Measurements from ENCODE around the gene NHS.

DNA sequence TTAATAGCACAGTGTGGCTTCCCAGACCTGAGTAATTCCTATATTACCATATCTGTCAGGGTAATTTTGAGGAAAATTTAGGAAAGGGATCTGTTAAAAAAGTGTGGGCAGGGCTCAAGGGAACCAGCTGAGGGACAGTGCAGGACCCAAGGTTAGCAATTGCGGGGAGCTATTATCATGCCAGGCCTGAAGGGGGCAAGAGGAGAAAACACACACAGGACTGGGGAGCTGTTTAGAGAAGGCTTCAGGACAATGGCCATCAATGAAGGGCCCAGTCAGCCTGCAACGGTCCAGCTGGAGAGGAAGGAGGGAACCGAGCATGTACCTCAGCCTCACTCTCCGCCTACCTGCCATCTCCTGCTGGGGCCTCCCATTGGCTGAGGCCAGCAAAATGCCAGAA lies 19.0 kb upstream of the NHS start:
- TF ChIP-seq, protein P1, sequence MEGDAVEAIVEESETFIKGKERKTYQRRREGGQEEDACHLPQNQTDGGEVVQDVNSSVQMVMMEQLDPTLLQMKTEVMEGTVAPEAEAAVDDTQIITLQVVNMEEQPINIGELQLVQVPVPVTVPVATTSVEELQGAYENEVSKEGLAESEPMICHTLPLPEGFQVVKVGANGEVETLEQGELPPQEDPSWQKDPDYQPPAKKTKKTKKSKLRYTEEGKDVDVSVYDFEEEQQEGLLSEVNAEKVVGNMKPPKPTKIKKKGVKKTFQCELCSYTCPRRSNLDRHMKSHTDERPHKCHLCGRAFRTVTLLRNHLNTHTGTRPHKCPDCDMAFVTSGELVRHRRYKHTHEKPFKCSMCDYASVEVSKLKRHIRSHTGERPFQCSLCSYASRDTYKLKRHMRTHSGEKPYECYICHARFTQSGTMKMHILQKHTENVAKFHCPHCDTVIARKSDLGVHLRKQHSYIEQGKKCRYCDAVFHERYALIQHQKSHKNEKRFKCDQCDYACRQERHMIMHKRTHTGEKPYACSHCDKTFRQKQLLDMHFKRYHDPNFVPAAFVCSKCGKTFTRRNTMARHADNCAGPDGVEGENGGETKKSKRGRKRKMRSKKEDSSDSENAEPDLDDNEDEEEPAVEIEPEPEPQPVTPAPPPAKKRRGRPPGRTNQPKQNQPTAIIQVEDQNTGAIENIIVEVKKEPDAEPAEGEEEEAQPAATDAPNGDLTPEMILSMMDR (IDR thresholded peaks at IDR 0.05; ENCODE audit: borderline replicate concordance, extremely low read depth, low read length, poor library complexity, severe bottlenecking), result no peak
- TF ChIP-seq EZH2 (IDR thresholded peaks at IDR 0.05; ENCODE audit: borderline replicate concordance, low read depth, low read length, severe bottlenecking), result no peak
